HG02610 (cell line): ENCODE data around the gene WHAMM.

Experiments
- ATAC-seq: cut with Tn5 transposase; IDR thresholded peaks from one replicate; pipeline ENCODE4 v1.9.1; 2021; ENCODE audit warnings: mild to moderate bottlenecking, moderate library complexity; ENCODE audit not compliant: unreplicated experiment

Gene WHAMM

DNA sequence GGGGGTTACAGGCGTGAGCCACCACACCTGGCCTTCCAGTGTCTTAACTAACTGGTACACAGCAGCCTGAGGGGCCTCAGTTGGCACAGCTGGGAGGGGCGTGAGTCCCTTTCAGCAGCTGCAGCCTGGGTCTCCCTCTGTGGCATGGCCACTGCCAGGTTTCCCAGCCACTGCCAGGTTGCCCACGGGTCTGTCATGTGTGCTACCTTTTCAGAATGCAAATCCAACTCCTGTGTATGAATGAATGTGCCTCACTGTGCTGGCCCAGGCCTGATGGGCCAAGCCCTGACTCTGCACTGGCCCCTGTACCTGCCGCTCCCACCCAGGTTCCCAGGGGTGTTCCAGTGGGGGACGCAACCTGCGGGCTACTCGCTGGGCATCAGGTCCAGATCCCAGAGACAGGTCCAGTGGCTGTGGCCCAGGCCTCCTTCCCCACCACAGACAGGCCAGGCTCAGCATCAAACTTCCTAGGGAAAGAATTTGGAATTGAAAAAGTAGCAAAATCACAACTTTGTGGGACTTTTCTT, 26.0 kb downstream of the WHAMM start:
- ATAC-seq, result no peak

DNA sequence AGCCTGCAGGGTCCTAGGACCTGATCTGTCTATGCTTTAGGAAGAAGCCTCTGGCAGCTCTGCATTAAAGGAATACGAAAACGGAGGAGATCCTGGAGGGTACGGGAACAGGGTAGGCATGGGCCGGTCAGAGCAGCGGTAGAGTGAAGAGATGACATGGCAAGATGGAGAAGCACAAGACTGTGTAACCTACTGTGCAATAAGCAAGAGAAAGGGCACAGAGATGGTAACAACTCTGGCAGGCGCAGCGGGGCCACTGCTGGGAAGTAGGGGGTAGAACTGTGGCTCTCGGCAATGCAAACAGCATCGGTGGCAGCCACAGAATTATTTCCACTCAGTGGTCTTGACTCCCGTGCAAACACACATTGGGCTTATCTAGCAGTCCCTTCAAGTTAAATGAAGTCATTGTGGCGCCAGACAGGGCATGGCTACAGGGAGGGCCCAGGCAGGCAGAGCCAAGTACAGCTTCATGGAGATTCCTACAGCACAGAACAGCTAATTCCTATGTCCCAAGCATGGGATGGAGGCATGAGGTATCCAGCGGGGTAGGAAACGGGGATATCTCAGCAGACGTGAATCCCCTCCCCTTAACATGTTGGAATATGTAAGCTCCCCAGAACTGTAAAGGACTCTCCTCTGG, 28.8 kb downstream of the WHAMM start:
- no peak for ATAC-seq

DNA sequence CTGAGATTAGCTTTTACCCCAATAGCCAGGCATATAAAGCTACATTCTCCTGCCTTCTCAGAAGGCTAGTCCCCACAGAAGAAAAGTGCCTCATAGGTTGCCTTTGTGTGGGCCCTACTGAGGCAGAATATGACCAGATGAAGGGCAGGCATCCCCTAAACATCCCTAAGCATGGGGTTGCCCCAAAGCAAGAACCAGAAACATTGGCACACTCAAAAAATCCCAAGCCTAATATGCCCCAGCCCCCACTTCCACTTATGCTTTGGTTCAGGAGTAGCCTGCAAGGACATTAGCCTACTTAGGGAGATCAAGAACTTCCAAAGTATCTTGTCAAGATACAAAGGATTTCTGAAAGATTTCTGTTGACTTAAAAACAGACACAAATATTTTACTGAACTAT, 29.7 kb downstream of the WHAMM start:
- no peak for ATAC-seq

DNA sequence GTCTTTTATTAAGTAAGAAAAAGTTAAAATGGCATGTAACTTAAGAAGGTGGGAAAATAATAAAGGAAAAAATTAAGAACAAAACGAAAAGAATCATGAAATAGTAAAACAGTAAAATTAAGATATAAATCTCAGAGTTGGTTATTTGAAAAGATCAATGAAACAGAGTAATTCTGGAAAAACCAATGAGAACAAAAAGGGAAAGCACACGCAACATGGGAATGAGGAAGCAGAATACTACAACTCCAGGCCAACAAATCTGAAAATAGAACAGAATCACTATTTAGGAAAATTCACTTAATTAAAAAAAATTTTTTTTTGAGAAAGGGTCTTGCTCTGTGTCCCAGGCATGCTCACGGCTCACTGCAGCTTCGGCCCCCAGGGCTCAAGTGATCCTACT, 30.7 kb downstream of the WHAMM start:
- no peak for ATAC-seq

DNA sequence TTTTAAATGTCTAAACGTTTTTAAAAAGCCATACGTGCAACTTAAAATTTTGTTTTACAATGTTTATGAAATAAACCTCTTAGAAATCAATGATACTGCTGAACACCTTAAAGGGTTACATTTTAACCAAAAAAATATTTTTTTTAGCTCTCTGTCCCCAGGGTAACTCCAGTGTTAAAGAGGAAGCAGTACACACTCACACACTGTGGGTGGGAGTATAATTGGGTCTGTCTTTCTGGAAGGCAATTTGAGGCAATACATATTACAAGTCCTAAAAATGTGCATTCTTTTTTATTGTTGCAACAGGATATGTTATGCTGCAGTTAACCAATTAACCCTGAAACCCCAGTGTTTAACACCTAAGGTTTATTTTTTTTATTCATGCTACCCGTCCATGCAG, 34.1 kb downstream of the WHAMM start:
- ATAC-seq, result no peak

DNA sequence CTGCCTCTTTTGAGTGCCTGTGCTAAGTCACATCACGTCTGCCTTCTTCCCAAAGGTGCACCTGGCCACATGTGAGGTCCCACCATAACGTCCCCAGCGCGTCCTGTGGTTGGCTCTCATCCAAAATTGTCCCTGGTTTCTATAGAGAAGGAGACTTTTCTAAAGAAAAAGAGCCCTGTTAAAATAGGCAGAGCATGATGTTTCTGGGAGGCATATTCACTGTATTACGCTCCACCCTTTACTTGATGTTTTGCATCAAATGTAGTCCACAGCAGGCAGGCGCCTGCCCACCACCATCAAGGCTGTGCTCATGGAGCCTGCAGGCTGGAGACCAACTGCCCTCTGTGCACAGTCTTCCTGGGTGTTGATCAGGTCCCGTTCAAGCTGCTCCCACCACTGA, 36.3 kb downstream of the WHAMM start:
- ATAC-seq, result no peak

DNA sequence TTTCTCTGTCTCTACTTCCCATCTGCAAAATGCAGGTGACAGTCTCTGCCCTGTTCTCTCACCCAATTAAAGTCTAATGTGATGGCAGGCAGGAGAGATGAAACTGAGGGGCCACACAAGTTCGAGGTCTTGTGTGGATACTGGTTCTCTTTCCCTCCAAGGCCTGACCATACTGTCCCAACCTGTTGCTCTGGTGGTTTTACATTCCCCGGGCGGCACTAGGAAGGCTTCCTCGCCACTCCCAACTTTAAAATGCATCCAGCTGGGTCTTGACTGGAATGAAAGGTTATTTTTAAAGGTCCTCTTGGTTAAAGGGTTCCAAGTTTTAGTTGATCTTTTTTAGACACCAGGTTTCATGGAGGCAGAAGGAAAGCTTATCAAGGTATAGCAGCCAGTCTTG, 37.2 kb downstream of the WHAMM start:
- no peak for ATAC-seq

DNA sequence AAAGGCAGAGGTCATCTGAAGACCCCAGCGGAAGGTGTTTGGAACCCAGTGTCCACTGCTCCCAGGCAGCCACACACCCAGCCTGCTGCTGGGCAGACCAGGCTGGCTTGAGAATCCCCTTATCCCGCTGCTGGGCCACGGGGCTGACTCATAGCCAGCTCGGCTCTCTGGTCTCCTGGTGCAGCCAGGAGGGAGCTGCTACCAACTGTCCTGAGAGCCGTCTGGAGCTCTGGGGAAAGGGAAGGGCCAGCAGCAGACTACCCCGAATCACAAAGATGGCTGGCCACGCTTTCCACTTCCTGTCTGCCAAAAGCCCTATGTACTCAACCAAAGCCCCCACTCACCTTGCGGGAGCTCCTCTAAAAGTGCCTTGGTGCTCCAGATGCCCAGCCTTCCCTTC, 38.3 kb downstream of the WHAMM start:
- ATAC-seq, result no peak

DNA sequence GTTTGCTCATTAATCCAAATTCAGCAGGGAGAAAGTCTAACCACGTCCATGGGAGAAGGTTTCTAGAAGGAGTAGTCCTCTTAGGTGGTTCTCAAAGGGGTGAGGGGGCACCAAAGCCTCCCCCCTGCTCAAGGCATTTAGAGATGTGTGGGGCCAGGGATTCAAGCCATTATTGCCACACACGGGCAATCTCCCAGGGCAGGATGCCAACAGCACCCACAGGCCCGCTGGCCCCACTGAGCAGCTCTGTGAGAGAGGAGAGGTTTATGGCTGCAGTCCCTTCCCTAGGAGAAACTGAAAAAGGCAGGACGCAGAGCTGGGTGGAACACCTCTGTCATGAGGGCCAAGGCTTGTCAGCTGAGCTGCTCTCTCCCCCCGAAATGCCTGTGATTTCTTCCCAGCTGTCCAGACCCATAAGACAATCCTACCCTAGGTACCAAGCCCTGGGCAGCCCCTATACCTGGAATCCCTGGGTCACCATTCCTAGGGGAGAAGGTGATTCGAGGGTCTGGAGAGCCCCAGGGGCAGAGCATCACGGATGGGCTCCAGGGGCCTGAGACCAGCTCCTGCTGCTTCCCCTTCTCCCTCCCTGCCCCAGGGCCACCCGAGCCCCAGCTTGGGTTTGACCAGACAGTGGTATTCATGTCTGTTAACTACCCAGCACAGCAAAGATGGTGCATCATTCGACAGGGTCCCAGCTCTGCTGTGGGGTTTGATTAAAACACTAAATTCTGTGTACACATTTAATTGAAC, 39.0 kb downstream of the WHAMM start:
- no peak for ATAC-seq

DNA sequence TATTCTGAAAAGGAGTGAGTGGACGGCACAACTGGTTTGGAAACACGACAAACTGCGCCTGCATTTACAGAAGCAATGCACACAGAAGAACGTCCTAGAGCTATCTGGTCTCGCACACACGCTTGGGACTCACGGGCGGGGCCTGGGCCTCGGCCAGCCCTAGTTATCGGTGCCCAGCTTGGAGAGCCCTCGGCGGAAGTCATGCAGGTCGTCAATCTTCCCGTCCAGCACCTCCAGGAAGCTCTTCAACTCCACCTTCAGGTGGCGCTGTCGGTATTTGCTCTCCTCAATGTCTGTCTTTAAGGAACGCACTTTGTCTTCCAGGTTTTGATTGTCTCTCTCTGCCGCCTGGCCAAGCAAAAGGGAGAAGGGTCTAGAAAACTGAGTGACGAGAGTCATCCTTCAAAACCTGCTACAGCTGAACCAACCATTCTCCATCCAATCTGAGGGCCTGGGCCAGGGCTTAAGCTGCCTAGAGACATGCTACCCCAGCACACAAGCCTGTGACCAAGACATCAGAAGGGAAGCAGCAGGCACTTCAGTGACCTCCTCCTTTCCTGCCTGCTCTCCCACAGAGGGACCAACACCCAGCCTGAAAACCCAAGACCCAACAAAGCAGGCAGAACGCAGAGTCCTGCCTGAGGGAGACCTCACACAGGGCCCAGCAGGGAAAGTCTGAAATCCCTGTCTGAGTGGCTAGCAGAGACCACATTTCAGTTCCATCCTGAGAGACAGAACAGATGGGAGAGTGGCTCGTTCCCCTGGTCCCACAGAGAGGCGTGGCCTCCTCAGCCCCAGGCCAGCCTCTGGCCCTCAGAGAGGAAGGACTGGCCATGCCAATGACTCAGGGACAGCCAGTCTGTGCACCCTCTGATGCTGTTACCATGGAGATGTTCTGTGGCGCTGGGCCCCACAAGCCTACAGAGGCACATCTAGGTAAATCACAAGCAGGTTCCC, 40.4 kb downstream of the WHAMM start:
- no peak for ATAC-seq

DNA sequence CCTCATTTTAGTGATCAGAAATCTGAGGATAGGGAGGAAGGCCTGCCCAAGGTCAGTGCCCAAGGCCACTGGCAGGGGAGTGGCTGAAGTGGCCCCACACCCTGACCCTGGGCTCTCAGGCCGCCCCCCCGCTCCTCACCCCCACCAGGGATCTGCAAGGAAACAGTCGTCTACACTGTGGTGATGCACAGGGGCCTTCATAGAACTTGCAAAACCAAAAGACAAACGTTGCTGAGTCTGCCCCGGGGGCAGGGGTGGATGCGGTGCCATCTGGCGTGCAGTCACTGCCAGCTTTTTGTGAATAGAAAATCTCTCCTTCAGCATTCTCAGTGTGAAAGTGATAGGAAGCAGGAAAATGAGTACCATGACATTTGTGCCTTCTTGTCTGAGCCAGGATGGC, 41.3 kb downstream of the WHAMM start:
- no peak for ATAC-seq

DNA sequence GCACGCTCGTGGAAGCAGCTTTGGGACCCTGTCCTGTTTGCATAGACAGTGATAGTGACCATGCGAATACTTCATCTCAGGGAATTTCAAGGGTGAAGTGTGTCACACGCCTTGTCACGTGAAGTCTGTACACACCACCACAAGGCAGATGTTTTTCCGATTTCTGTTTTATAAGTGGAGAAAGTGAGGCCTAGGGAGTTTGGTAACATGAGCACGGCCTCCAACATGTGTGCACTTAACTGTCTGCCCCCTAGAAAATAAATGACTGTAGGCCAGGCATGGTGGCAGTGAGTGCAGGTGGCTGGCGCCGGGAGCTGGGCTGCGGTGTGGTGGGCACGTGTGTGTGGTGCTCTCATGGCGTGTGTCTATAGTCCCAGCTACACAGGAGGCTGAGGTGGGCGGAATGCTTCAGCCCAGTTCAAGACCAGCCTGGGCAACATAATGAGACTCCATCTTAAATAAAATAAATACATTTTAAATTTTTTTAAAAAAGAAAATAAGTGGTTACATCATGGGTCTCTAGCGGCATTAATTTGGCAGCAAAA, 42.0 kb downstream of the WHAMM start:
- no peak for ATAC-seq

DNA sequence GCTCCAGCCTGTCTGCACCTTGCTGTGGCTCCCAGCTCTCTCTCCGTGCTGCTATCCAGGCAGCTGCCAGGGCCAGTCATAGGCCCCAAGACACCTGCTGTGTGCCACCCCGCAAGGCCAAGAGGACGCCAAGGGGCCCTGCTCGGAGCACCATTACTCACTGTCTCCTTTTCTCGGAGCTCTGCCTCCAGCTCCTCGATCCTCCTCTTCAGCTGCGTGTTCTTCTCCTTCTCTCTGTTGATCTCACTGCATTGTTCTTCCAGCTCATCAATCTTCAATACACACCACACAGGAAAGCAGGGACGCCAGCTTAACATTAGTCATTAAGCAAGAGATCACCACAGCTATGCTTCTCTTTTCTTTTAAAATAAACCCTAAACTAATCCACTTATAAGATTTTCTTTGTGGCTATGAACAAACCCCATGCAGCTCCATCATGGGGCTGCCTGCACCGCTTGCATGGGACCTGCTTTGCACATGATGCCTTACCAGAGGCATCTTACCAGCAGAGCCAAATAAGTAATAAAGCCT, 42.6 kb downstream of the WHAMM start:
- no peak for ATAC-seq

DNA sequence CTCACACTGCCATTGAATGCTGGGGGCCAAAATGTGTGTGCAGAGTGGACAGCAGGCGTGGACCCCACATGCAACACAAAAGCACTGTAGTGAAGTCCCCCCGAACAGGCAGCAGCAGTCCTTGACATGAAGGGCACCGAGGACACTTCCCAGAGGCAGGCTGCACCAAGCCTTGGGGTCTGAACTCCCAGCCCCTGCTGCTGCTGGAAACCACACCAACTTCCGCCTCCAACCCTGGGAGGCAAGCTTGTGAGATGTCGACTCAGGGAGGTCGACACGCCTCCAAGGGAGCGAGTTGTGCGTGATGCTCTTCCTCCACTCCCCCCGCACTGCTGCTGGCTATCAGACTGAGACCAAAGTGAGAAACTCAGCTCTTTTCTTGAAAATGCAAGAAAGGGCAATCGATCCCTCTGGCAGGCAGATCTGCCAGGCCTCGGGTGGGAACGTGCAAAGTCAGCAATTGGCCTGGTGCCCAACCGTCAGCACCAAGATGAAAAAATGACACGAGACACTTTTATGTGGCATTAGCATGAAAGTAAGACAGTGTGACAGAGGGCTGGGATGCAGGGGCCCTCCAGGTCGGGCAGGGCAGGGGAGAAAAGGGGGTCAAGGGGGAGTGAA, 43.6 kb downstream of the WHAMM start:
- ATAC-seq, result no peak

DNA sequence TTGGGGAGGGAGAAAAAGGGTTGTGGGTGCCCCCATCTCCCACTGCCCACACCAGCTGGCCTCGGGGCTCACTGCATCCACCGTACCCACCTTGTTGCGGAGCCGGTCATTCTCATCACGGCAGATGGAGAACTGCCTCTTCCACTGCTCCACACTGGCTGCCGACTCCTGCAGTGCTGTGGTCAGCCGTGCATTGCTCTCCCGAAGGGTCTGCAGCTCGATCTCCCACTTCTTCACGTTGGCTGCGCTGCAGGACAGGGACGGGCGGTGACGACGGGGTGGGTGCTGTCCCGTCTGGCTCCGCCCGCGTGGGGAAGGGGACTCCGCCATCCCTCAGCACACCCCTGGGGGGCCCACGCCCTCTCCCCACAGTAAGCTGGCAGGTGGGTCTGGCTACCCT, 45.1 kb downstream of the WHAMM start:
- no peak for ATAC-seq

DNA sequence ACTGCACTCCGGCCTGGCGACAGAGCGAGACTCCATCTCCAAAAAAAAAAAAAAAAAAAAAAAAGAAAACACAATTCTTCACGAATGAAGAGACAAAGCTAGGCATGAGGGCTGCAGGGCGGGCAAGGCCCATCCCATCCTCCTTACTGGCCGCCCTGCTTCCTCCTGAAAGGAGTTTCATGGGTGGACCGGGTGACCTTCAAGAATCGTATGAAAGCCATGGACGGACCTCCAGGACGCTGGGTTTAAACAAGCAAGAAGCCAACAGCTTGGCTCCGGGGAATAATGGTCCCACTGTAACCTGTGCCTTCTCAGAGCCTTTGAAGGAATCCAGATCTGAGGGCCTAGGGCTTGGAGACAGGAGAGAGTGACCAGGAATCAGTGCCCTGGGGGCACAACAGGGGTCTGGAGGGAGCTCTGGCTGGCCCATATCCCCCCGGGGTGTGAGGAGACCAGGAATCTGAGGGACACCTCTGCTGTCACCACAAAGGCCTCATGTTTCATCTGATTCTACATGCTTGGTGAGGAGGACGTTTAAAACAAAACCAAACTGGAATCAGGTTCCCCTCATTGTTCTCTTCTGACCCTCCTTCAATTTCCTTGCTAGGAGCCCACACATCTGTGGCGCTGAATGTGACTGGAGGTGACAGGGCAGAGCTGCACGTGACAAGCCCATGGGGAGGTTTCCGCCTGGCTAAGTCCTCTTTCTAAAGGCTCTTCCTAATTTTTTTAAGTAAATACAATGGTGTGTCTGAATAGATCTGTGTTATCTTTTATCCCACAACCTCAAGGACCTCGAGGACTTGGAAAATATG, 46.1 kb downstream of the WHAMM start:
- ATAC-seq, result no peak

DNA sequence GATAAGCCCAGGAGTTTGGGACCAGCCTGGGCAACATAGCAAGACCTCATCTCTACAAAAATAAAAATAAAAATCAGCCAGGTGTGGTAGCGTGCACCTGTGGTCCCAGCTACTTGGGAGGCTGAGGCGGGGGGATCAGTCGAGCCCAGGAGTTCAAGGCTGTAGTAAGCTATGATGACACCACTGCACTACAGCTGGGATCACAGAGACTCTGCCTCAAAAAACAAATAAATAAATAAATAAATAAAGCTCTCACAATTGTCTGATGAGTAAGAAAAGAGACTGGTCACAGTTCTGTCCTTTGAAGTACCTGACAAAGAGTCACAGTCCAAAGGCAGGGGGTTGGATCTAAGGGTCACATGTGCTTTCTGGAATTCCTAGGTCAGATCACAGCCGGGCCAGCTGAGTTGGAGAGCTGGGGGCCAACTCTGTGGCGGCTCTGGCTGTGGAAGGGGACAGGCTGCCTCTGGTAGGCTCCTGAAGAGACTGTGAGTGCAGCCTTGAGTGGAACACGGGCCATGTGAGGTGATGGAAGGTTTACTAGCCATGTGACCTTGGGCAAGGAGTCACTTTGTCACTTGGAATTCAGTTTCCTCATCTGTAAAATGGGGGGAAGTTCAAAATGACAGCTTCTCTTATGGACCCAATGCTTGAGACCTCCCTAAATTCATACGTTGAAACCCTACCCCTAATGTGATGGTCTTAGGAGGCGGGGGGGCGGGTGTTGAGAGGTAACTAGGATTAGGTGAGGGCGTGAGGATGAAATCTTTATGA, 47.2 kb downstream of the WHAMM start:
- no peak for ATAC-seq

DNA sequence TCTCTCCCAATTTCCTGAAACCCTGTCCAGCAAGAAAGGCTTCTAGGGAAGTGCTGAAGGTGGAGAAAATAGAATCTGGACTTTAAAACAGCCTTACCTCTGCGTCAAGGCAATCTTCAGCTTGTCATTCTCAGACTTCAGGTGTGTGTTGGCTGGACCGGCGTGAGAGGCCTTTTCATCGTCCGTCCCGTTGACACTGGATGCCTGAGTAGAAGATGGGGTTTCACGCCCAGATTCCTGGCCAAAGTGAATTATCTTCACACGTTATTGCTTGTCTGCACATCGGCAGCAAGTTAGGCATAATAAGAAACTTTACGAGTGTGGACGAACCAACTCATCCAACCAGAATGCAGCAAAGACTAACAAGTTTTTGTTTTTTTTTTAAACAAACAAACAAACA, 49.5 kb downstream of the WHAMM start:
- ATAC-seq, result no peak

DNA sequence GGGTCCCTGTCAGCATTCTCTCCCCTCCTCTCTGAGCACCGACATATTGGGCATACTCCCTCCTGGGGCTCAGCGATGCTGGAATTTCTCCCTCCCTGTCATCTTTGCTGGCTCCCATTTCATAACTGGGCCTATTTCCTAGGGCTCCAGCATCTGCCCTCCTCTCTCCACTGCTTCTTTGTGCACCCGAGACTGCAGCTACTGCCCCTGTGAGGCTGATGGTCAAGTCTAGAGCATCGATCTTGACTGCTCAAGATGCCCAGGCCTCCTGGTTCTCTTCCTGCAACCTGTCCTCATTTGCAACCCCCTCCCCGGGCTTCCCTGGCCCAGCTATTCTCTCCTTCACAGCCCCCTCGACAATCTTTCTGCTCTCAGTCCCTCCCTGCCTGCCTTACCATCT, 53.5 kb downstream of the WHAMM start:
- no peak for ATAC-seq
